GM12891 (cell line): ENCODE data around the gene TCERG1L.

Source experiments
- DNase-seq: peaks from one replicate; pipeline ENCODE4 v3.0.0; 2011; ENCODE audit warnings: low spot score; ENCODE audit not compliant: insufficient read length
- FAIRE-seq: peaks from 2 replicates; lab custom pipeline; 2011; peaks lifted over from hg19 to GRCh38; lab: Jason Lieb, UNC
- PAX5 ChIP-seq: IDR thresholded peaks from 2 replicates; pipeline ENCODE4 v1.6.1; 2011; ENCODE audit warnings: low read length, moderate library complexity, mild to moderate bottlenecking; ENCODE audit not compliant: insufficient read depth, severe bottlenecking
- POLR2AphosphoS5 ChIP-seq: IDR thresholded peaks from 2 replicates; pipeline ENCODE4 v1.6.1; 2011; ENCODE audit warnings: low read depth, low read length, control low read depth
- POU2F2 ChIP-seq: IDR thresholded peaks from 2 replicates; pipeline ENCODE4 v1.6.1; 2011; ENCODE audit warnings: low read depth, mild to moderate bottlenecking, control low read depth, low read length, moderate library complexity
- SPI1 ChIP-seq: IDR thresholded peaks from 2 replicates; pipeline ENCODE4 v1.6.1; 2011; ENCODE audit warnings: low read depth, low read length, control low read depth
- TAF1 ChIP-seq: IDR thresholded peaks from 2 replicates; pipeline ENCODE4 v1.6.1; 2011; ENCODE audit warnings: low read depth, low read length, control low read depth

TCERG1L gene

GRCh38 chr10:131043039-131043691, 268.4 kb downstream of the TCERG1L start:
- no peak for DNase-seq
- no peak for FAIRE-seq
- TF ChIP-seq TAF1, result no peak
- no peak for TF ChIP-seq PAX5
- TF ChIP-seq POLR2AphosphoS5, result no peak
- TF ChIP-seq SPI1, result no peak
- TF ChIP-seq POU2F2, result no peak
